NCI-H69 (cell line): Measurements from ENCODE around the gene FAM161B.
A peak's percentile ranks its signal among the peaks of the same experiment; 100 is the strongest.
"Not testable (repeated sequence)": the region's sequence is repeated elsewhere in the genome, so short reads cannot be mapped to it uniquely, and the experiment has no call there.

Experiments used
- DNase-seq: peaks from one replicate; lab custom pipeline; 2025; lab: John Stamatoyannopoulos, UW

The FAM161B gene

DNA sequence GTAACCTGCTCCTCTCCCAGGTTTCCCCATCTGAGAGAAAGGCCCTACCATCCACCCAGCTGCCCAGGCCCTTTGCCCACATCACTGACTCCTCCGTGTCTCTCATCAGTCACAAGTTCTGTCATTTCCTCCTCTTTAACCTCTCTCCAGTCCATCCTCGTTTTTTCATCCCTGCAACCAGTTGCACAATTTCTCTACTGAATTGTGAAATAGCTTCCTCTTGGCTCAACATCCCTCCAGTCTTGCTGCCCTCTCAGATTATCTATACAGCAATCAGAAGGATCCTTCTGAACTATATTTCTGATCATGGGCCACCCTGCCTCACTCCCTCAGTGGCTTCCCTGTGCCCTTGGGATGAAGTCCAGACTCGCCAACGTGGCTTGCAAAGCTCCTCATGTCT lies 6.8 kb downstream of the FAM161B start:
- DNase-seq = no peak

DNA sequence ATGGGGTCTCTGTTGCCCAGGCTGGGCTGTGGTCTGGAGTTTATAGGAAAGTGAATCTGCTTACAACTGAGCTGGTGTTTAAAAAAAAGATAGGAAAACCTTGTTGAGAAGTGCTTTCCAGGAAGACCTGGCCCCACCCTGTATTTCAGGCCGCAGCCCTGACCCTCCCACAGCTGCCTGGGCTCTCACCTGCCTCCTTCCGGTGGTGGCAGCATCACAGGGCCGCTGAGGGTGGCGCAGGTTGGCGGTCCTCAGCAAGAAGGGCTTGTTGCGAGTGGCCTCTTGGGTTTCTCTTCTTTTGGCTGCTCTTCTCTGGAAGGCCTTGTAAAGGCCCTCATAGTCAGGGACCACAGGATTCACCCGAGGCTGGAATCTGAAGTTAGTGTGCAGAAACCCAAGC lies 7.7 kb downstream of the FAM161B start:
- DNase-seq = no peak

DNA sequence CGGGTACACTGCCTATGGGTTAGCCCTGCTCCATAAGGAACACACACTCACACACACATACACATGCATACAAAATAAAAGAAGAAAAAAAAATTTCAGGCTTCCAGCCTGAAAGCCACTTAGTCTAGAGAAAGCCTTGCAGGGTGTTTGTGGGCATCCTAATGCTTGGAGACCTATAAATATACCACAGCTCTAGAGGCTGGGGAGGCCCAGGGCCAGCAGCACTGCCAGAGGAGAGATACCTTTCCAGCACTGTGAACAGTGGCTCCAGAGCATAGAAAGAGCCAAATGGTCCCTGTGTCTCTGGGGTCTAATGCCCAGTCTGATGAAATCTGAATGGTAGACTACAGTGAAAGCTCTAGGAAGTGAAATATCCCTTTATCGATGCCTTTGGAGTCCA lies 12.9 kb downstream of the FAM161B start:
- DNase-seq = no peak

DNA sequence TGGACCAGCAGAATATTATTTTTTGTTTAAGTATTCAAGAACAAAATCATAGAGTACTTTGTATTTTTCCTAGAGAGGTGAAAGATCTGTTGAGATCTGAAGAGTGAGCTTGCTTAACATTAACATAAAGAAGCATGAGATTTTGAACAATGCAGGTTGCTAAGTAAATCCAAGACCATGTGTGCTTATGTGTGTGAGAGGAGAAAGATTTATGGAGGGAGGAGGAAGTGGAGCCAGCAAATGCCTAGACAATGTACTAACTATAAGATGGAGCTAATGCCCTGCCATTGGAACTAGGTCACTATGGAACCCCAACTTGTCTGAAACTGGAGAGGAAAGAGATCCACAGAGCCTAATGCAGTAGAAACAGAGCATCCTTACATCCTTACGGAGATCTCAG lies 13.3 kb downstream of the FAM161B start:
- DNase-seq = no peak

DNA sequence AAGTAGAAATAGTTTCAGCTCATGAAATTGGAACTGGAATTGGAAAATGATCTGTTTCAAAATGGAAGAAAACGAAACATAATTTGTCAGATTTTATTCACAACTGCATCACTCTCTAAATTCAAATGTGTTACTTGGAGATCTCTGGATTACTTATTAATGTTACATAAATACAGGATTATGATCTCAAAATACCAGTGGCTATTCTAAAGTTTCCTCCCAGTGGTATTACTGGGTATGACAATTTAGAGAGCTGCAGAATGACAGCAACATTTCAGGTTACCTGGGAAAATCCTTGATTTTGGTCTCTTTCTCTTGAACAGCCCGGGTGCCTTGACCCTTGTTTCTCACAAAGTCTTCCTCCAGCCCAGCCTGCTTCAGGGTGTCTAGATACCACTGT lies 14.2 kb downstream of the FAM161B start:
- DNase-seq = peak; percentile 18

DNA sequence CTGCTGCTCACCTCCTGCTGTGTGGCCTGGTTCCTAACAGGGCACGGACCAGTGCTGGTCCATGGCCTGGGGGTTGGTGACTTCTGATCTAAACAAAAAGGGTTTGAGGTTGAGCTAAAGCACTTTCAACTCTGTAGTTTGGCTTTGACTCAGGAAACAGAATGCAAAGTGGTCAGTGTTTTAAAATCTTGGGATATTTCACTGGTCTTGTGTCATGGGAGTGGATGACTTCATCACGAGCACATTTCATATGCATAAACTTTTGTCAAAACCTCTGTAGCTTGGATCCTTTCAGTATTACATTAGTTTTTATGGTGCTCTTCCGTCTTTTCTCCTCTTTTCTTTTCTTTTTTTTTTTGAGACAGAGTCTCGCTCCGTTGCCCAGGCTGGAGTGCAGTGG lies 25.6 kb downstream of the FAM161B start:
- DNase-seq = no peak

DNA sequence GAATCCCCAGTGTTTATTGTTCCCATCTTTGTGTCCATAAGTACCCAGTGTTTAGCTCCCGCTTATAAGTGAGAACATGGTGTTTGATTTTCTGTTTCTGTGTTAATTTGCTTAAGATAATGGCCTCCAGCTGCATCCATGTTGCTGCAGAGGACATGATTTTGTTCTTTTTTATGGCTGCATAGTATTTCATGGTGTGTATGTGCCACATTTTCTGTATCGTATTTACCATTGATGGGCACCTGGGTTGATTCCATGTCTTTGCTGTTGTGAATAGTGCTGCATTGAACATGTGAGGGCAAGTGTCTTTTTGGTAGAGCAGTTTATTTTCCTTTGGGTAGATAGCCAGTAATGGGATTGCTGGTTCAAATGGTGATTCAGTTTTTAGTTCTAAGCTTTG lies 30.4 kb downstream of the FAM161B start:
- not testable (repeated sequence) for DNase-seq

DNA sequence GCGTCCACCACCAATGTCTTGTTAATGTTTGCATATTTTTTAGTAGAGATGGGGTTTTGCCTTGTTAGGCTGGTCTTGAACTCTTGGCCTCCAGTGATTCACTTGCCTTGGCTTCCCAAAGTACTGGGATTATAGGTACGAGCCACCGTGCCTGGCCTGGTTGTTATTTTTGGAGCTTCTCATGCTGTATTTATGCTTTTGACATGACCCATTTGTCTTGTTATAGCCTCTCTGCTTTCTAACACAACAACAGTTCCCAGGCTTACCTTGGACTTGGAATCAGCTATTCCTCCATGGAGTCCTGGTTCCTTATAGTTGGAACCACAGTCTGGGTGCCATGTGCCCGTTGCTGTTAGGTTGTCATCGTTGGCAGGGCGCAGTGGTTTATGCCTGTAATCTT lies 33.6 kb downstream of the FAM161B start:
- DNase-seq = no peak

DNA sequence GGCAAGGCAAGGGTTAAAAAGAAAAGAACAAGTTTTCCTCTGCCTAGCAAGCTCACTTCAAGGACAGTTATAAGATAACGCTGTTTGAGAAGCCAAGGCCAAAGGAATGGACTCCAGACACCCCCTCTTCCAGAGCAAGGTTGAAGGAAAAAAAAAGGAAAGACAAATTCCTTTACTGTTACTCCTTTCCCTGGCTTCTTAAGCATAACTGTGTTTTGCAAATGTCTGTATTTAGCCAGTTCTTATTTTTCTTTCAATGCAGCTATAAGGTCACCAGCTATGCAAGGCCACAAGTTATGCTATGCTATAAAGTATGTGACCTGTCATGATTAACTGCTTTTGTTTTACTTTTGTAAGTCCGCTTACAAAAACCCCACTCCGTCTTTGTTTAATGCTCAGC lies 36.6 kb downstream of the FAM161B start:
- no peak for DNase-seq

DNA sequence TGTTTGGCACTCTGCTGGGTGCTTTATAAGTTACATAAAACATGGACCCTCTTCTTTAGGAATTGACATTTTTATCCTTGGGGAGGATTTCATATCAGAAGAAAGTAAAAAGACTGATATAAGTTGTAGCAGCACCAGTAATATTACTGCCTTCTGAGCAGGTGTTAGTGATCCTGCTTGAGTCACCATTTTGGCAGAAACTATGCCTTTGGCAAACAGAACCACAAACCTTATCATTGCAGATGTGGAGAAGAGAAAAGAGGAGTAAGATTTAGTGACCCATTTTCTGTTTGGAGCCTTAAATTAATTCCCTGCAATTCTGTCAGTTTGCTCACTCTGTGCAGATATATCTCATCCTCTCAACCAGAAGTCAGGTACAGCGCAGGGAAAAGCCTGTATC lies 40.2 kb downstream of the FAM161B start:
- DNase-seq = no peak

DNA sequence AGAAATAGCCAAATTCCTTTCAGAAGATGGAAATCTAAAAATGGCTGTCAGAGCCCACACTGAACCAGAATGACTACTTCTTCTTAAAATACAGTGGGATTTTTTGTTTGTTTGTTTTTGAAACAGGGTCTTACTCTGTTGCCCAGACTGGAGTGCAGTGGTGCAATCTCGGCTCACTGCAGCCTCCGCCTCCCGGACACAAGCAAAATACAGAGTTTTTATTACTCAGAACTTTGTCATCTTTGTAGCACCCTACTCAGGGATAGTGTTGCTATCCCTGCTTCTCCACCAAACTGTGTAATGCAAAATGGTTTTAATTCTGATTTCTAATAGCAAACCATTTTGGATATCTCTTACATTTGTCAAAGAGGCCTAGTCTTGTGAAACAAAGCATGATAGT lies 46.9 kb downstream of the FAM161B start:
- DNase-seq = no peak

DNA sequence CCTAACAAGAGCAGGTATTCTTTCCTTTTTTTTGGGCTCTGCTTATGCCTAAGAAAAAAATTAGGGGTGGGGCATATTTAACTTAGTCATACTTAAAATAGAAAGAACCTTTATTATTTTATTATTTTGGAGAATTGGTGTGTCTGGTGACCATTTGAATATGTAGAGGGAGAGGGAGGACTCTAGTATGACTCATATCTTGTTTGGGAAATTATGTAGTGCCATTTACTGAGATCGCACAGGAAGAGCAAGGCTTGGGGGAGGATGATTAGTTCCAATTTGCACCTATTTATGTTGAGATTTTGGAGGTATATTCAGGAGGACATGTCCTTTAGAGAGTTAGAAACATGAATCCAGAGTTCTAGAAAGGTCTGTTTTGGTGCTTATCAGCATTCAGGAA lies 53.4 kb downstream of the FAM161B start:
- no peak for DNase-seq

DNA sequence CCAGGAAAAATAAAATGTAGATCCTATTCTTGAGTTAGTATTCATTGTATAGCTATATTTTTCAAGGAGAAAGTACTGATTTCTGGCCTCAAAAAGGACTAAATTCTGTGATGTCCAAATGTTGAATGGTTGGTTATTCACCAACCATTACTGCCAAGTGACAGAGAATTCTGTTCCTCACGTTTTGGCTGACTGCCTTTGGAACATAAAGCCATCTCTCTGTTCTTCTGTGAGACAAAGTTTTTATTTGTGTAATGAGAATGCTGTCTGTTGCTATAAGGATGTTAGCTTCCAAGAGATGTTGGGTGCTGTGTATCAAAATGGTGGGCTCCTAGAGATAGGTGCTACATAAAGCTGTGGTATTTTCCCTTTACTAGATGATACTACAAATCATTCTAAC lies 54.0 kb downstream of the FAM161B start:
- no peak for DNase-seq

DNA sequence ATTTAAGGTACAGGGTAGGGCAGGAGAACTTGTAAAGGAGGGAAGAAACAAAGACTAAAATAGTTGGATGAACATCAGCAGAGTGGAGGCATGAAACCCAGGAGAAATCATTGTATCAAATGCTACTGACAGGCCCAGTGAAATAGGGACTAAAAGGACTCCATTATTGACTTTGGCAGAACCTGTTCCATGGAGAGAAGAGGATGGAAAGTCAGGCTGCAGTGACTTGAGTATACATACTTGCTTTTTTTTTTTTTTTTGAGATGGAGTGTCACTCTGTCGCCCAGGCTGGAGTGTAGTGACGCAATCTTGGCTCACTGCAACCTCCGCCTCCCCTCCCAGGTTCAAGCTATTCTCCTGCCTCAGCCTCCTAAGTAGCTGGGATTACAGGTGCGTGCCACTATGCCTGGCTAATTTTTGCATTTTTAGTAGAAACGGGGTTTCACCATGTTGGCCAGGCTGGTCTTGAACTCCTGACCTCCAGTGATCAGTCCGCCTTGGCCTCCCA lies 55.7 kb downstream of the FAM161B start:
- not testable (repeated sequence) for DNase-seq

DNA sequence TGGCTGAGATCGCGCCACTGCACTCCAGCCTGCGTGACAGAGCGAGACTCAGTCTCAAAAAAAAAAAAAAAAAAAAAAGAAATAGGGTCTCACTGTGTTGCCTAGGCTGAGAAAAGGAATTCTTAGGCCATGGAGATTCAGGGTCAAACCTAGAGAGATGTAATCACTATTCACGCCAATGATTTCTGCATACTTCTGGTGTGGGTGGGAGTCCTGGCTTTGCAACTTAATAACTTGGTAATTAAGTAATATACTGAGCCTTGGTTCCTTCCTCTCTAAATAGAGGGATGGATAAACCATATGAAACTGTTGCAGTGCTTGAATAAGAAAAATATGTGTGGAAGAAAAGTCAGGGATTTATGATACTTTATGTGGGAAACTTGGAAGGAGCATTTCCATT lies 60.5 kb downstream of the FAM161B start:
- no peak for DNase-seq

DNA sequence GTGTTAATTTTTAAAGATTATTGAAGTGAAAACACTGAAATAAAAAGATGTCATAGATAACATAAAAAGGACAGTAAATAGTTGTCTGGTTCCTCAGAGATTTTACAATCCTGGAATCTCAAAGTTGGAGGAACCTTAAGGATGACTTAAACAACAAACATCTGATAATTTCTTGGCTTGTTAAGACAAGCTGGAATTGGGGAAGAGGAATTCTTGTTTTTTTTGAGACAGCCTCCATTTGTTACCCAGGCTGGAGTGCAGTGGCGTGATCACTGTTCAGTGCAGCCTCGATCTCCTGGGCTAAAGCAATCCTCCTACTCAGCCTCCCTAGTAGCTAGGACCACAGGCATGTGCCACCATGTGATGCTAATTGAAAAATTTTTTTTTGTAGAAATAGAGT lies 60.9 kb downstream of the FAM161B start:
- no peak for DNase-seq

DNA sequence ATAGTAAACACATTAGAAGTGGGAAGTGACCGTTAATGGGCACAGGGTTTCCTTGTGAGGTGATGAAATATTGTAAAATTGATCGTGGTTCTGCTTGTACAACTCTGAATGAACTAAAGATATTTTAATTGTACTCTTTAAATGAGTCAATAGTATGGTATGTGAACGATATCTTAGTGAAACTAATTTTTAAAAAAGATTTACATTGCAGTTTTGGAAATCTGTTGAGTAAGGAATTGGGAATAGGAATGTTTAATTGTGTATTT lies 61.5 kb downstream of the FAM161B start:
- no peak for DNase-seq

DNA sequence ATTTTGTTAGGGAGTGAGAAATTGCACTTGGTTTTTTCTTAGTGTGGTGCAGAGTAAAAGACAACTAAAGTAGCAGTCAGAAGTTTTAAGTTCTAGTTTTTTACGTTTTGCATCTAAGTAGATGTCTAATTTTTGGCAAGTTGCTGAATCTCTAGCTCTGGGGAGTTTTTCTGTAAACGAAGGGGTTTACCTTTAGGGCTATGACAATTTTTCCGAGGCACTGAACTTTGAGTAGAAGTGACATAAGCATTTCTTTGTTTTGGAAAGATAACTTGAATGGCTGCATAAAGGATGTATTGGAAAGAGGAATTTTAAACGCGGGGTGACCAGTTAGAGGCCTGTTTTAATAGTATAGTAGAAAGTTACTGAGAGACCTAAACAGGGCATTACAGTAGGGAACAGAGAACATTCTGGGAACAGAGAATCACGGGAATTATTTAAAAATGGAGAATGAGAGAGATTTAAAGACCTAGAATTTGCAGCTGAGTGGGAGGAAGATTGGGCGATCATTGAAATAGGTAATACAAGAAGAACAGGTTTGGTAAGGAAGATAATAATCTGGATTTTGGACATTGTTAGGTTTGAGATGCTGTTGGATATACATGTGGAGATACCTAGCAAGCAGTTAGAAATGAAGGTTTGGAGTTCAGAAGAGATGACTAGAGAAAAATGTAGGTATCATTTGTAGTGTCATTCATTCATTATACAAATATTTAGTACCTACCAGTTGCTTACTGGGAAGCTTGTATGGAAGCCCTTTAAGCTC lies 62.0 kb downstream of the FAM161B start:
- no peak for DNase-seq

DNA sequence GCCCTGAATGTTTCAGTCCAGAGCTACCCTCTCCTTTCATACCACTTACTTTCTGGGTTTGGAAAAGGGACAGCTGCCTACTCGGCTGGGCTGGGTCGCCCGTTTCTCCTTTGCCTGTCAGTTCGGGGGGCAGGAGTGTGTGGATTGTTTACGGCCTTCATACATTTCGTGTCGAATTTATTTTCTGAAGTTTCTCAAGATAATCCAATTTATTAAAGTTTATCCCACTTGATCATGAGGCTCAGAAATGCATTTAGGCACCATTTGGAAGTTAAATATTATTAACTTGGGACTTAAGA lies 62.6 kb downstream of the FAM161B start:
- no peak for DNase-seq

DNA sequence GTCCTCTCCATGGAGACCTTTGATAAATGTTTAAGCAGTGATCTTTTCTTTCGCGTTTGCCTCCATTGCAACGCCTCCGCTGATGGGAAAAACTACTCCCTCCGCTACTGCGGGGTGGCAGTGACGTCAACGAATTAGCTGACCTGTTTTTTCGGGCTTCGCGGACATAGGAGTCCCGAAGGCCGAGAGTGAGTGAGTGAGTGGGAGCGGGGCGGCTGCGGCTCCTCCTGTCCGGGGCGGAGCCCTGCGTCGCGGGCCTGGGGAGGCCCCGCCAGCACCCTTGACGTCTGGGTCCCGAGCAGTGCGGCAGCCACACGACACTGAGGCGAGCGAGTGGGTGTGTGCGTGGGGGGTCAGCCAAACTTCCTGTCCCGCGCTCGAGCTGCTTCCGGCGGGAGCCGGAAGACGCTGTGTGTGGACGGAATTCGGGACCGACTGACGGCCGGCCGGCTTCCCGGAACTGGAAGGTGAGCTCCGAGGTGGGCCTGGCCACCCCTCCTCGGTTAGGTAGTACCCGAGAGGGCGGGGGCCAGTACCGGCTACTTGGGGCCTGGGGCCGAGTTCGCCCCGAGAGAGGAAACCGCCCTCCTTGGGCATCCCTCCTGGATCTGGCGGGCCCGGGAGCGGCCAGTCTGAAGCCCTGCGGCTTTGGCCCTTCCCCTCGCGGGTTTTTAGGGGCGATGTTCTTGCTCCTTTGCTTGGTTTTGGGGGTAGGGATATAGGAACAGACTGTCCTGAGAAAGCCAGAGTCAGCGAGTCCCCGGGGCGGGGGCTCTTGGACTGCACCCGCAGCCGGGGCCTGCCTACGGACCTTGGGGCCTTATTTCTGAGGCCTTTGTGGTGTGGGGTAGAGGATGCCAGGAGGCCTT lies 63.2 kb downstream of the FAM161B start, which contains the start of gene ZNF410:
ZNF410 (plus strand) TSS at position 411 of the 869 bp plus-strand sequence. CDS start 5,317 bp downstream, outside the sequence.
- DNase-seq = peak; percentile 98

DNA sequence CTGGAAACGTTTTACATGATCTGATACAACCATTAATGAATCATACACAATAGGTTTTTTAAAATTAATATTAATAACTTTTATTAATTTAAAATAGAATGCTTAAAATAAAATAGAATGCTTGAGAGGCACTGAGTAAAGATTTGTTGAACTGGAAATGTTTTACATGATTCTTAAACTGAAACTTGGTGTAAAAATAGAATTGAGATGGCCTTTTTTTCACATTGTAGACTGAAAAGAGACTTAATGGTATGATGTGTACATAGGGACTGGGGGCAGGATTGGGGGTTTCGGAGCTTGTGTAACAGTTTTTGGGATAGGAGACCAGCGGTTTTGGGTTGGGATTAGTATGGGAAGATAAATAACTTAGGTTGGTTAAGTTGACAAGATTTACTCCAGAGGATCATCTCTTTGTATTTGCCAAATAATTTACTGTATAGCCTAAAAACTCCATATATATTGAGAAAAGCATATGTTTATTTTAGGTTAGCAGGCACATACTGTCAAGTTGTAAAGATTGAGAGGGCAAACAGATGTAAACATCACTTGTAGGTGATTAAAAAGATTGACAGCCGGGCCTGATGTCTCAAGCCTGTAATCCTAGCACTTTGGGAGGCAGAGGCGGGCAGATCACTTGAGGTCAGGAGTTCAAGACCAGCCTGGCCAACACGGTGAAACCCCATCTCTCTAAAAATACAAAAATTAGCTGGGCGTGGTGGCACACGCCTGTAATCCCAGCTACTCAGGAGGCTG lies 65.3 kb downstream of the FAM161B start:
- DNase-seq = no peak
